Activated CD4-positive, alpha-beta memory T cell treated with anti-CD3 and anti-CD28 coated beads for 36 hours (primary cell): Measurements from ENCODE around the gene KPNA3. TPM values are rescaled to one million over a fixed set of nuclear protein-coding genes. Genes with fewer than 3 reads are reported as not detected.
A peak's percentile ranks its signal among the peaks of the same experiment; 100 is the strongest.

ENCODE experiments used
- CTCF ChIA-PET: fragments of 350-600 bp; sonication (Branson Sonifier 250); formaldehyde crosslinking; loops from one replicate; lab custom pipeline; 2021; ENCODE audit warnings: antibody characterized with exemption, inconsistent platforms; lab: Charles Lee
- POLR2A ChIA-PET: fragments of 350-600 bp; sonication (Branson Sonifier 250); formaldehyde crosslinking; loops from one replicate; lab custom pipeline; 2021; ENCODE audit warnings: antibody characterized with exemption; lab: Charles Lee
- DNase-seq: peaks from one replicate; pipeline ENCODE4 v3.0.0-alpha.2; 2020
- H3K27ac Mint-ChIP-seq: one replicate; pipeline ENCODE4 v1.8.0; 2021; ENCODE audit warnings: mixed read lengths
- H3K27me3 Mint-ChIP-seq: one replicate; pipeline ENCODE4 v1.8.0; 2021; ENCODE audit warnings: mixed read lengths
- H3K36me3 Mint-ChIP-seq: one replicate; pipeline ENCODE4 v1.8.0; 2021; ENCODE audit warnings: mixed read lengths
- H3K4me1 Mint-ChIP-seq: one replicate; pipeline ENCODE4 v1.8.0; 2021; ENCODE audit warnings: low read depth, mixed read lengths
- H3K4me3 Mint-ChIP-seq: one replicate; pipeline ENCODE4 v1.8.0; 2021; ENCODE audit warnings: mild to moderate bottlenecking, mixed read lengths
- H3K9me3 Mint-ChIP-seq: one replicate; pipeline ENCODE4 v1.8.0; 2021; ENCODE audit warnings: mixed read lengths
- intact Hi-C: fragments of 100-400 bp; cut with micrococcal nuclease; formaldehyde crosslinking; loops from one replicate; pipeline ENCODE4 v1.15.1; 2023
- total RNA-seq, 2 experiments: library from RNA; stranded (reverse); gene quantifications; one replicate each; pipeline ENCODE4 v1.2.3, GENCODE V29; 2021

KPNA3 gene
- total RNA-seq, 2 experiments from 2014 or later: 42.0 to 44.0 TPM

- DNase-seq: no peak
- no peak overlapping the region for H3K4me3 Mint-ChIP-seq
- no peak overlapping the region for H3K27ac Mint-ChIP-seq
- no peaks in the 10 kb centered on the region for H3K27me3 Mint-ChIP-seq
- no peaks in the 10 kb centered on the region for H3K9me3 Mint-ChIP-seq
- ChIA-PET CTCF (no interaction called here), POLR2A (no interaction called here)
- intact Hi-C loops: no loop called here
- H3K36me3 Mint-ChIP-seq: peaks cover 14% of the 10 kb centered on the region
- H3K4me1 Mint-ChIP-seq: no peaks in the 10 kb centered on the region
These were observed 127.9 kb downstream of the KPNA3 start for GRCh38 chr13:49664606-49665005.

- no peak overlapping the region for H3K27ac Mint-ChIP-seq
- intact Hi-C loops: no loop called here
- no peaks in the 10 kb centered on the region for H3K27me3 Mint-ChIP-seq
- no peak for DNase-seq
- POLR2A ChIA-PET: no interaction called here
- no peaks in the 10 kb centered on the region for H3K4me1 Mint-ChIP-seq
- CTCF ChIA-PET: no interaction called here
- H3K9me3 Mint-ChIP-seq: no peaks in the 10 kb centered on the region
- peaks cover 6% of the 10 kb centered on the region for H3K36me3 Mint-ChIP-seq
- H3K4me3 Mint-ChIP-seq: no peak overlapping the region
These were observed 135.2 kb downstream of the KPNA3 start for GRCh38 chr13:49657241-49657641.

- intact Hi-C loops: no loop called here
- no peaks in the 10 kb centered on the region for H3K27me3 Mint-ChIP-seq
- ChIA-PET POLR2A (no interaction called here), CTCF (interaction anchor here (0.6 to 0.7 kb wide), 2 partner anchors 276 to 1413 kb away, joined by 3 read pairs; no protein-coding TSS in a partner anchor)
- H3K36me3 Mint-ChIP-seq: peaks cover 4% of the 10 kb centered on the region
- no peaks in the 10 kb centered on the region for H3K9me3 Mint-ChIP-seq
- DNase-seq: no peak
- H3K4me1 Mint-ChIP-seq: no peaks in the 10 kb centered on the region
- H3K27ac Mint-ChIP-seq: no peak overlapping the region
- H3K4me3 Mint-ChIP-seq: no peak overlapping the region
These were observed 136.6 kb downstream of the KPNA3 start for GRCh38 chr13:49655906-49656305.

GRCh38 chr13:49654011-49654410, 138.5 kb downstream of the KPNA3 start:
- no peak overlapping the region for H3K27ac Mint-ChIP-seq
- no peaks in the 10 kb centered on the region for H3K4me1 Mint-ChIP-seq
- no peaks in the 10 kb centered on the region for H3K9me3 Mint-ChIP-seq
- intact Hi-C loops: loop anchor here (5.0 kb wide), 1 partner anchor 193 kb away; no protein-coding TSS in a partner anchor
- peaks cover 4% of the 10 kb centered on the region for H3K36me3 Mint-ChIP-seq
- no peaks in the 10 kb centered on the region for H3K27me3 Mint-ChIP-seq
- no peak for DNase-seq
- no peak overlapping the region for H3K4me3 Mint-ChIP-seq
- ChIA-PET POLR2A (no interaction called here), CTCF (no interaction called here)

- no peak for DNase-seq
- H3K4me1 Mint-ChIP-seq: no peaks in the 10 kb centered on the region
- CTCF ChIA-PET: no interaction called here
- no peaks in the 10 kb centered on the region for H3K27me3 Mint-ChIP-seq
- no peak overlapping the region for H3K27ac Mint-ChIP-seq
- H3K9me3 Mint-ChIP-seq: no peaks in the 10 kb centered on the region
- POLR2A ChIA-PET: no interaction called here
- H3K4me3 Mint-ChIP-seq: no peak overlapping the region
- intact Hi-C loops: loop anchor here (5.0 kb wide), 1 partner anchor 194 kb away; no protein-coding TSS in a partner anchor
- peaks cover 4% of the 10 kb centered on the region for H3K36me3 Mint-ChIP-seq
These were observed 139.0 kb downstream of the KPNA3 start for GRCh38 chr13:49653478-49653877.

- peak; percentile 39 for DNase-seq
- Mint-ChIP-seq H3K36me3 (no peaks in the 10 kb centered on the region), H3K9me3 (no peaks in the 10 kb centered on the region), H3K4me1 (no peaks in the 10 kb centered on the region), H3K27ac (no peak overlapping the region), H3K27me3 (no peaks in the 10 kb centered on the region), H3K4me3 (no peak overlapping the region)
- ChIA-PET CTCF (interaction anchor here (0.6 kb wide), 1 partner anchor 191 kb away, joined by 3 read pairs; no protein-coding TSS in a partner anchor), POLR2A (interaction anchor here (0.6 kb wide), 1 partner anchor 244 kb away, joined by 4 read pairs; no protein-coding TSS in a partner anchor)
- intact Hi-C loops: loop anchor here (5.0 kb wide), 1 partner anchor 195 kb away; no protein-coding TSS in a partner anchor
These were observed 139.9 kb downstream of the KPNA3 start for GRCh38 chr13:49652355-49653305.

- H3K4me1 Mint-ChIP-seq: no peaks in the 10 kb centered on the region
- no peaks in the 10 kb centered on the region for H3K36me3 Mint-ChIP-seq
- ChIA-PET POLR2A (interaction anchor here (0.6 kb wide), 1 partner anchor 245 kb away, joined by 4 read pairs; no protein-coding TSS in a partner anchor), CTCF (interaction anchor here (0.6 to 1.2 kb wide), 2 partner anchors 192 to 284 kb away, joined by 3 read pairs; partner anchors contain the start of gene SPRYD7)
- no peak overlapping the region for H3K4me3 Mint-ChIP-seq
- intact Hi-C loops: loop anchor here (5.0 kb wide), 1 partner anchor 196 kb away; no protein-coding TSS in a partner anchor
- DNase-seq: no peak
- no peaks in the 10 kb centered on the region for H3K27me3 Mint-ChIP-seq
- no peak overlapping the region for H3K27ac Mint-ChIP-seq
- no peaks in the 10 kb centered on the region for H3K9me3 Mint-ChIP-seq
These were observed 140.7 kb downstream of the KPNA3 start for GRCh38 chr13:49651570-49652354.

- Mint-ChIP-seq H3K27me3 (no peaks in the 10 kb centered on the region), H3K27ac (no peak overlapping the region), H3K4me1 (peaks cover 5% of the 10 kb centered on the region), H3K36me3 (no peaks in the 10 kb centered on the region), H3K9me3 (no peaks in the 10 kb centered on the region), H3K4me3 (no peak overlapping the region)
- POLR2A ChIA-PET: no interaction called here
- DNase-seq: no peak
- intact Hi-C loops: loop anchor here (5.0 kb wide), 1 partner anchor 197 kb away; no protein-coding TSS in a partner anchor
- CTCF ChIA-PET: interaction anchor here (0.7 kb wide), 1 partner anchor 142 kb away, joined by 3 read pairs; no protein-coding TSS in a partner anchor
These were observed 142.5 kb downstream of the KPNA3 start for GRCh38 chr13:49649963-49650312.

Other genes starting within 250 kb of the KPNA3 start
- 10 to 100 TPM; 18.7 to 19.3 TPM for gene RCBTB1, start 207.1 kb downstream of the KPNA3 start, total RNA-seq
- gene ARL11, start 164.2 kb downstream of the KPNA3 start, total RNA-seq: under 1 TPM; 0.33 to 0.34 TPM
- 10 to 100 TPM; 36.1 to 36.2 TPM for gene EBPL, start 101.2 kb downstream of the KPNA3 start, total RNA-seq
- 1 to 10 TPM; 4.9 to 5.4 TPM for gene SPRYD7, start 143.7 kb upstream of the KPNA3 start, total RNA-seq
- gene TRIM13, start 204.4 kb upstream of the KPNA3 start, total RNA-seq: 10 to 100 TPM in 1 of 2 experiments, 1 to 10 TPM in 1; 9.8 to 11.6 TPM
- gene KCNRG, start 222.8 kb upstream of the KPNA3 start, total RNA-seq: not detected